MCF 10A (cell line): ENCODE results near the gene PEX14. TPM values are rescaled to one million over a fixed set of nuclear protein-coding genes. Genes with fewer than 3 reads are reported as not detected.
"Not testable (repeated sequence)": the region's sequence is repeated elsewhere in the genome, so short reads cannot be mapped to it uniquely, and the experiment has no call there.

Experiments used
- BruUV-seq: library from RNA; stranded (reverse); fragments of 400-500 nt; replicated peaks from 2 replicates; lab custom pipeline; 2021; lab: Mats Ljungman, UMichigan
- CTCF ChIA-PET: fragments of 300-600 bp; sonication (Branson Sonifier 250); formaldehyde crosslinking; extraction: SDS; loops from one replicate; lab custom pipeline; 2021; ENCODE audit warnings: antibody characterized with exemption, inconsistent platforms; lab: Yijun Ruan, JAX
- POLR2A ChIA-PET: fragments of 300-600, 350-650 bp; sonication (Branson Sonifier 250); formaldehyde crosslinking; extraction: SDS; loops from one replicate; lab custom pipeline; 2020; ENCODE audit warnings: antibody characterized with exemption, inconsistent platforms; lab: Yijun Ruan, JAX
- DNase-seq: peaks from one replicate; pipeline ENCODE4 v3.0.0-alpha.2; 2018; ENCODE audit not compliant: unreplicated experiment
- H3K27ac Mint-ChIP-seq: one replicate; pipeline ENCODE4 v1.8.0; 2022; ENCODE audit warnings: mild to moderate bottlenecking, low read depth, mixed read lengths; ENCODE audit not compliant: unreplicated experiment
- H3K27me3 Mint-ChIP-seq: one replicate; pipeline ENCODE4 v1.8.0; 2022; ENCODE audit warnings: mixed read lengths; ENCODE audit not compliant: insufficient read depth, unreplicated experiment
- H3K36me3 Mint-ChIP-seq: one replicate; pipeline ENCODE4 v1.8.0; 2022; ENCODE audit warnings: mild to moderate bottlenecking, moderate library complexity, mixed read lengths; ENCODE audit not compliant: insufficient read depth, unreplicated experiment
- H3K4me1 Mint-ChIP-seq: one replicate; pipeline ENCODE4 v1.8.0; 2022; ENCODE audit warnings: mixed read lengths; ENCODE audit not compliant: insufficient read depth, unreplicated experiment
- H3K4me3 Mint-ChIP-seq: one replicate; pipeline ENCODE4 v1.8.0; 2022; ENCODE audit warnings: mild to moderate bottlenecking, moderate library complexity, mixed read lengths; ENCODE audit not compliant: unreplicated experiment
- H3K9me3 Mint-ChIP-seq: one replicate; pipeline ENCODE4 v1.8.0; 2022; ENCODE audit warnings: mixed read lengths; ENCODE audit not compliant: unreplicated experiment
- intact Hi-C: fragments of 100-400 bp; cut with micrococcal nuclease; formaldehyde crosslinking; loops from 2 replicates; pipeline ENCODE4 v1.14.1; 2022
- total RNA-seq: library from RNA; stranded (reverse); gene quantifications from 2 replicates; pipeline ENCODE4 v1.2.3, GENCODE V29; 2022
- TF ChIP-seq, protein P1 (sequence below): fragments of 200-600 bp; IDR thresholded peaks from one replicate; pipeline ENCODE4 v1.8.0; 2022; ENCODE audit warnings: antibody characterized with exemption, mild to moderate bottlenecking; ENCODE audit not compliant: unreplicated experiment

Gene PEX14
- total RNA-seq, 1 experiment from 2014 or later: 22.2 TPM

DNA sequence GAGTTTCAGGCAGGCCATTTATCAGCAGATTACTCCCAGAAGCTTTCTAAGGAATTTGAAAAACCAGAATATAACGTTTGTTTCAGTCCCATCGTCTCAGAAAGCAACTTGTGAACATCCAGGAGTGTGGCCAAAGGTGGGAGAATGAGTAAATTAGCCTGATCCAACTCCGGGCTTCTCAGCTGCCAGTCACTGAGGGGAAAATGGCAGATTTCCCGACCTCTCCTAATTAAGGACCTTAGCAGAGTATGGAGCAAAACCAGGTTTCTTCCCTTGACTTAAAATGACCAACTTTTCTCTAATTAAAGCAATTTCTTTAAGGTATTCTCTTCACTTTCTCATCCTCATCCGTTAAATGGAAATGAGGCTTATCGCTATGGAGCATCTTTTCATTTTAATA, 23.9 kb upstream of the PEX14 start:
- Mint-ChIP-seq H3K27me3 (no peaks in the 10 kb centered on the region), H3K9me3 (no peaks in the 10 kb centered on the region), H3K36me3 (peaks cover 4% of the 10 kb centered on the region), H3K4me1 (no peaks in the 10 kb centered on the region), H3K27ac (no peak overlapping the region), H3K4me3 (no peak overlapping the region)
- no TSS peak for BruUV-seq
- intact Hi-C loops: no loop called here
- POLR2A ChIA-PET: interaction anchor here (0.6 to 2.7 kb wide), 2 partner anchors 45 to 1531 kb away, joined by 3 to 8 read pairs; no protein-coding TSS in a partner anchor
- CTCF ChIA-PET: interaction anchor here (0.5 kb wide), 1 partner anchor 948 kb away, joined by 3 read pairs; no protein-coding TSS in a partner anchor
- no peak for DNase-seq
- TF ChIP-seq, protein P1, sequence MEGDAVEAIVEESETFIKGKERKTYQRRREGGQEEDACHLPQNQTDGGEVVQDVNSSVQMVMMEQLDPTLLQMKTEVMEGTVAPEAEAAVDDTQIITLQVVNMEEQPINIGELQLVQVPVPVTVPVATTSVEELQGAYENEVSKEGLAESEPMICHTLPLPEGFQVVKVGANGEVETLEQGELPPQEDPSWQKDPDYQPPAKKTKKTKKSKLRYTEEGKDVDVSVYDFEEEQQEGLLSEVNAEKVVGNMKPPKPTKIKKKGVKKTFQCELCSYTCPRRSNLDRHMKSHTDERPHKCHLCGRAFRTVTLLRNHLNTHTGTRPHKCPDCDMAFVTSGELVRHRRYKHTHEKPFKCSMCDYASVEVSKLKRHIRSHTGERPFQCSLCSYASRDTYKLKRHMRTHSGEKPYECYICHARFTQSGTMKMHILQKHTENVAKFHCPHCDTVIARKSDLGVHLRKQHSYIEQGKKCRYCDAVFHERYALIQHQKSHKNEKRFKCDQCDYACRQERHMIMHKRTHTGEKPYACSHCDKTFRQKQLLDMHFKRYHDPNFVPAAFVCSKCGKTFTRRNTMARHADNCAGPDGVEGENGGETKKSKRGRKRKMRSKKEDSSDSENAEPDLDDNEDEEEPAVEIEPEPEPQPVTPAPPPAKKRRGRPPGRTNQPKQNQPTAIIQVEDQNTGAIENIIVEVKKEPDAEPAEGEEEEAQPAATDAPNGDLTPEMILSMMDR: no peak

DNA sequence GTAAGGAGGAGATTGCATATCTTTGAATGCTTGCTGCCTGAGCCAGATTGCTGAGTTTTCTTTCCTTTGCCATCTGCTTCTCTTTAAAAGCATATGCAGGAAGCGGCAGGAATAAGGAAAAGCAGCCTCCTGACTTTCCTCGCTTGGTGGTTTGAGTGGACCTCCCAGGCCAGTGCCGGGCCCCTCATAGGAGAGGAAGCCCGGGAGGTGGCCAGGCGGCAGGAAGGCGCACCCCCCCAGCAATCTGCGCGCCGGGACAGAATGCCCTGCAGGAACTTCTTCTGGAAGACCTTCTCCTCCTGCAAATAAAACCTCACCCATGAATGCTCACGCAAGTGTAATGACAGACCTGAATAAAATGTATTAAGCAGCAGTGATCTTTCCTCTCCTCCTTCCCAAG, 23.5 kb upstream of the PEX14 start:
- no peak overlapping the region for H3K4me3 Mint-ChIP-seq
- peaks cover 5% of the 10 kb centered on the region for H3K36me3 Mint-ChIP-seq
- intact Hi-C loops: no loop called here
- H3K27ac Mint-ChIP-seq: no peak overlapping the region
- BruUV-seq: no TSS peak
- ChIA-PET POLR2A (interaction anchor here (2.7 kb wide), 1 partner anchor 44 kb away, joined by 8 read pairs; no protein-coding TSS in a partner anchor), CTCF (no interaction called here)
- TF ChIP-seq, protein P1: no peak
- no peaks in the 10 kb centered on the region for H3K9me3 Mint-ChIP-seq
- H3K27me3 Mint-ChIP-seq: no peaks in the 10 kb centered on the region
- H3K4me1 Mint-ChIP-seq: no peaks in the 10 kb centered on the region
- DNase-seq: no peak

DNA sequence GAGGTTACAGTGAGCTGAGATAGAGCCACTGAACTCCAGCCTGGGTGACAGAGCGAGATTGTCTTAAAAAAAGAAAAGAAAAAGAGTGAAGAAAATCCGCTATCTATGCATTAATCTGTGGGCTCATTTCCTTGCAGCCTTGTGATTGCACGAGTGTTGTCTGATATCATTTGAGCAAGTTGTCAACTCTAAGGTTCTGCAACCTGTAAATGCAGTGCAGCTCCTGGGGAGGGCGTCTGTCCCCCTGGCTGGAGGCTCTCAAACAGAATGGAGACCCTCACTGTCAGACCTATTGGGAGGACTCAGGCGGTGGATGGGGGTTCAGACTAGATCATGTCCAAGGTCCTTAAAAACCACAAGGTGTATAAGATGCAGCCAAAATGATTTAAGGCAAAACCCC, 18.7 kb upstream of the PEX14 start:
- ChIA-PET CTCF (interaction anchor here (0.6 to 3.3 kb wide), 6 partner anchors 19 to 246 kb away, joined by 3 to 22 read pairs (median 5); partner anchors contain the start of genes CENPS and KIF1B), POLR2A (interaction anchor here (0.6 to 4.0 kb wide), 16 partner anchors 9 to 1197 kb away, joined by 3 to 24 read pairs (median 4); partner anchors contain the start of genes CENPS, DFFA and PEX14)
- BruUV-seq: no TSS peak
- Mint-ChIP-seq H3K4me3 (no peak overlapping the region), H3K9me3 (no peaks in the 10 kb centered on the region), H3K4me1 (peaks cover 12% of the 10 kb centered on the region), H3K36me3 (peaks cover 13% of the 10 kb centered on the region), H3K27me3 (no peaks in the 10 kb centered on the region), H3K27ac (no peak overlapping the region)
- DNase-seq: no peak
- TF ChIP-seq, protein P1: no peak
- intact Hi-C loops: no loop called here

DNA sequence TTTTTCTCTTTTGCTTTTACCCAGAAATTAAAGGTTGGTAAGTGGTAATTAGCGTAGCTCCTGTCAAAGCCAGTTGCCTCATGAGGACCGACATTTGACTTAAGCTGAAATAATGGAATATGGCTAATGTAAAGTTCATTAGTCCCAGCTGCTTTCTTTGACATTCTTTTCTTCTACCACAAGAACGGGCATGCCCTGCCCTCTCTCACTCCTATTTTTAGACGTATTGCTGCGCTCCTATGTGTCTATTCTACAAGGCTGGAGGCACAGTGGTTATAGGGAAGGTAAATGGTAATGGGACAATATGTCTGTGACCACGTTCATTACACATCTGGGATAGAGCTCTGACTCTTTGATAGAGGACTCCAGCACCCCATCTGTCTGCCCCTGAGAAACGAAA, 18.1 kb upstream of the PEX14 start:
- peak overlapping the region; percentile 12 for H3K4me3 Mint-ChIP-seq

DNA sequence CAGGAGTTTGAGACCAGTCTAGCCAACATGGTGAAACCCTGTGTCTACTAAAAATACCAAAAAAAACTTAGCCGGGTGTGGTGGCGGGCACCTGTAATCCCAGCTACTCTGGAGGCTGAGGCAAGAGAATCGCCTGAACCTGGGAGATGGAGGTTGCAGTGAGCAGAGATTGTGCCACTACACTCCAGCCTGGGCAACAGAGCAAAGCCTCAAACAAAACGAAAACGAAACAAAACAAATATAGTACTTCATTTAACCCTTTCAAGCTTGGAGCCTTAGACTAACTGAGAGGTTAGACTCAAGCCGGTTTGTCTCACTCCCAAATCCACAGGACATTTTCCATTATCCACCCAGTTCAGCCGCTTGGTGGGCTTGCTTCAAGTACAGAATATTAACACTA, 17.3 kb upstream of the PEX14 start:
- H3K4me3 Mint-ChIP-seq, BruUV-seq, H3K9me3 Mint-ChIP-seq, DNase-seq, H3K27me3 Mint-ChIP-seq, intact Hi-C loops: not testable (repeated sequence)
- POLR2A ChIA-PET: interaction anchor here (0.8 to 4.0 kb wide), 7 partner anchors 15 to 443 kb away, joined by 3 to 24 read pairs (median 14); partner anchors contain the start of genes CENPS, DFFA and PEX14
- Mint-ChIP-seq H3K4me1 (peaks cover 12% of the 10 kb centered on the region), H3K27ac (peak overlapping the region; percentile 80), H3K36me3 (peaks cover 26% of the 10 kb centered on the region)
- CTCF ChIA-PET: interaction anchor here (0.6 to 3.3 kb wide), 8 partner anchors 18 to 456 kb away, joined by 3 to 22 read pairs (median 4); partner anchors contain the start of genes CENPS and KIF1B

More for the DNA sequence above, 18.1 kb upstream of the PEX14 start:
- peaks cover 12% of the 10 kb centered on the region for H3K4me1 Mint-ChIP-seq
- H3K36me3 Mint-ChIP-seq: peaks cover 18% of the 10 kb centered on the region
- DNase-seq: peak; percentile 32
- ChIA-PET POLR2A (interaction anchor here (0.6 to 4.0 kb wide), 17 partner anchors 9 to 1196 kb away, joined by 3 to 24 read pairs (median 4); partner anchors contain the start of genes CENPS, DFFA and PEX14), CTCF (interaction anchor here (0.6 to 3.3 kb wide), 8 partner anchors 19 to 246 kb away, joined by 3 to 22 read pairs (median 4); partner anchors contain the start of genes CENPS and KIF1B)
- TSS peak; percentile 23 for BruUV-seq
- intact Hi-C loops: no loop called here
- no peaks in the 10 kb centered on the region for H3K9me3 Mint-ChIP-seq
- H3K27me3 Mint-ChIP-seq: no peaks in the 10 kb centered on the region
- H3K27ac Mint-ChIP-seq: peak overlapping the region; percentile 80
- TF ChIP-seq, protein P1: no peak
